ENCODE results near the gene BANF1. TPM values are rescaled to one million over a fixed set of nuclear protein-coding genes. Genes with fewer than 3 reads are reported as not detected.
"Not testable (repeated sequence)": the region's sequence is repeated elsewhere in the genome, so short reads cannot be mapped to it uniquely, and the experiment has no call there.

The BANF1 gene
- total RNA-seq, 1 experiment from 2014 or later = 116 TPM

DNA sequence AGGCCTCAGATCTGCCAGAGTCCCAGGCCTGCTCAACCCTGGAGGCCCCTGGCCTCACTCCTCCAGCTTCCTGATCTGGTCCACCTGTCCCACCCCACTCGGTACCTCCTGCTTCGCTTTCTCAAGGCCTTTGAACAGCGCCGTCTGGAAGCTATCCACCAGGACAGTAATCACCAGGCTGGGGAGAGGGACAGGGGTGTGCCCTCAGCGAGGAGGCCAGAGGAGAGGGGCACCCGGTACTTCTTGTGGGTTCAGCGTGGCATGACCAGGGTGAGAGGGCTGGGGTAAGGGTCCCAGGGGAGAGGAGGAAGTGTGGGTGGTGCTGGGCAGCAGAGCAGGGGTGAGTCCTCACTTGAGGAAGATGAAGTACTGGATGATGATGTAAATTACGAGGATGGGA lies 17.9 kb downstream of the BANF1 start:
- Histone ChIP-seq H3K27me3 (replicated peaks) (no peaks in the 10 kb centered on the region), H3K9me3 (replicated peaks) (no peaks in the 10 kb centered on the region), H3K4me3 (no peak overlapping the region), H3K36me3 (peaks cover 4% of the 10 kb centered on the region; the same call in 1 of the 2 replicates), H3K27ac (peak overlapping the region; percentile 71; the same call in 1 of the 2 replicates), H3K4me1 (replicated peaks) (peaks cover 42% of the 10 kb centered on the region)
- no peak for DNase-seq (ENCODE audit: low read depth in 1 of 2, low spot score in 2 of 2)

DNA sequence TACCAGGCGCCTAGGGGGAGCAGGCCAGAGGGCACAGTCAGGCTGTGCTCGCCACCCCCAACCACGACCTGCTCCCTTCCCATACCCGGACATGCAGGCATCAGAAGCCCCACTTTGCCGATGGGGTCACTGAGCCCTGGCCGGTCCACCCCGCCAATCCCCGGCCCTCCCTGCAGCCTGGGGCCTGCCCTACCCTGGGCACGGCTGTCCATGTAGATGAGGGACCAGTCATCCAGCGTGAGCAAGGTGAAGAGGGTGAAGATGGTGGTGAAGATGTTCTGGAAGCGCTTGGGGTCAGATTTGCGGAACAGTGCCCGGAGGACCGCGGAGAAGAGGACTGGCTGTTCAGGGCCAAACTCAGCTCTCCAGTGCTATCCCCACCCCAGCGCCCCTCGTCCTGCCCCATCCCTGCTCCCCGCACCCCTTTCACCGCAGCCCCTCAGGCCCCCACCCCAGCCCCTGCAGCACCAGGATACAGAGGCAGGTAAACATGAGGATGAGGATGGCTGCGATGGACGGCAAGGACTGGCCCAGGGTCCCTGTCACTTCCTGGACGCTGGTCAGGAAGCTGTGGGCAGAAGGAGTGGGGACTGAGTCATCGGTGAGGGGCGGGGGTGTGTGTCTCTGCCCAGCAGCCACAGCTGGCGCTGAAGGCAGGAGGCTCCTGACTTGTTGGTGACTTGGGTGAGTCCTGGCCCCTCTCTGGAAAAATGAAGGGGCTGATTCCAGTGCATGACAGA lies 18.5 kb downstream of the BANF1 start:
- Histone ChIP-seq H3K27ac (peak overlapping the region; percentile 71), H3K36me3 (peaks cover 4% of the 10 kb centered on the region; the same call in 1 of the 2 replicates), H3K27me3 (replicated peaks) (no peaks in the 10 kb centered on the region), H3K4me3 (no peak overlapping the region), H3K9me3 (replicated peaks) (no peaks in the 10 kb centered on the region), H3K4me1 (replicated peaks) (peaks cover 36% of the 10 kb centered on the region)
- DNase-seq (ENCODE audit: low read depth in 1 of 2, low spot score in 2 of 2) = peak; percentile 83 to 98

DNA sequence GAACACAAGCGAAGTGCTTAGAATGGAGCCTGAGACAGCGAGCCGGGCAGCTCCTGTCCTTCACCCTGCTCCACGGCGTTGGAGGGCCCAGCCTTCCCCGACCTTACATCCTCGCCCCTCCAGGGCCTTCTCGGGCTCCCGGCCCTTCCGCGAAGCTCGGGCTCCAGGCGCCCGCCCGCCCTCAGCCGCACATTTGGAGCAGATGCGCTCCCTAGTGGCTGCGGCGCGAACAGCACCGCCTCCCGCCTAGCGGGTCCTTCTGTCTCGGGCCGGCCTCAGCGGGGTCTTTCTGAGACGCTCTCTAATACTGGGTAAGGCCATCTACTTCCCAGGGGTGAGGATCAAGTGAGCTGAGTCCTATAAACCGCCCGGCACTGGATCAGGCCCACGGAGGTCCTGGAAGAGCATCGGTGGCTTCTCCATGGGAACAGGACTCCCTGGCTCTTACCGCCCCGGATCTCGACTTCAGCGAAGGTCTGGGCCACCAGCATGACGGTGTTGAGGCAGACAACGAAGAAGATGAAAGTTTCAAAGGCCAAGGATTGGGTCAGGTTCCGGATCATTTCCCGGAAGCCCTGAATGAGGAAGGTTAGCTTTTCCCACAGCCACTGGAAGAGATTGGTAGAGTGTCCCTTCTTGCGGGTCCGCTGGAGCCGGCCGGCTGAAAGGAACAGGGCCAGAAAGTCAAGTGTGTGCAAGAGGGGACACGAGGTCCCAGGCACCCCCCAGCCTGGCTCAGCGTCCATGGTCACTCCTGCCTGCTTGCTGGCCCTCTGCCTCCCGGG lies 20.3 kb downstream of the BANF1 start:
- DNase-seq (ENCODE audit: low read depth in 1 of 2, low spot score in 2 of 2) = peak; percentile 87 to 89
- Histone ChIP-seq H3K36me3 (no peaks in the 10 kb centered on the region), H3K9me3 (replicated peaks) (no peaks in the 10 kb centered on the region), H3K4me3 (no peak overlapping the region), H3K4me1 (replicated peaks) (peaks cover 27% of the 10 kb centered on the region), H3K27ac (no peak overlapping the region), H3K27me3 (replicated peaks) (no peaks in the 10 kb centered on the region)

- H3K27ac ChIP-seq; H3K4me3 ChIP-seq; H3K27me3 ChIP-seq (replicated peaks); DNase-seq (ENCODE audit: low read depth in 1 of 2, low spot score in 2 of 2); H3K36me3 ChIP-seq; H3K9me3 ChIP-seq (replicated peaks): not testable (repeated sequence)
- H3K4me1 ChIP-seq (replicated peaks) = peaks cover 27% of the 10 kb centered on the region
These were observed 20.8 kb downstream of the BANF1 start for GRCh38 chr11:66023186-66023440.

- no peaks in the 10 kb centered on the region for H3K27me3 ChIP-seq (replicated peaks)
- H3K4me1 ChIP-seq (replicated peaks) = peaks cover 16% of the 10 kb centered on the region
- no peak within 1 kb of the TSS for H3K27ac ChIP-seq
- H3K9me3 ChIP-seq (replicated peaks) = no peaks in the 10 kb centered on the region
- H3K4me3 ChIP-seq = no peak within 1 kb of the TSS
- DNase-seq (ENCODE audit: low read depth in 1 of 2, low spot score in 2 of 2) = peak in 1 of 2 experiments; percentile 50
- no peaks in the 10 kb centered on the region for H3K36me3 ChIP-seq
These were observed 23.8 kb downstream of the BANF1 start, which contains the start of gene CATSPER1 for GRCh38 chr11:66026017-66026529. Gene CATSPER1, minus strand, starts transcription at chr11:66026479. Its CDS starts 100 bp downstream, at chr11:66026379.

GRCh38 chr11:66032957-66033735 lies 30.8 kb downstream of the BANF1 start:
- no peak overlapping the region for H3K4me3 ChIP-seq
- no peaks in the 10 kb centered on the region for H3K4me1 ChIP-seq (replicated peaks)
- H3K36me3 ChIP-seq = no peaks in the 10 kb centered on the region
- DNase-seq (ENCODE audit: low read depth in 1 of 2, low spot score in 2 of 2) = no peak
- H3K27ac ChIP-seq = no peak overlapping the region
- 0 out of 2 replicates have a peak, but pooled peaks cover 2% of the 10 kb centered on the region for H3K9me3 ChIP-seq (replicated peaks)
- H3K27me3 ChIP-seq (replicated peaks) = no peaks in the 10 kb centered on the region

DNA sequence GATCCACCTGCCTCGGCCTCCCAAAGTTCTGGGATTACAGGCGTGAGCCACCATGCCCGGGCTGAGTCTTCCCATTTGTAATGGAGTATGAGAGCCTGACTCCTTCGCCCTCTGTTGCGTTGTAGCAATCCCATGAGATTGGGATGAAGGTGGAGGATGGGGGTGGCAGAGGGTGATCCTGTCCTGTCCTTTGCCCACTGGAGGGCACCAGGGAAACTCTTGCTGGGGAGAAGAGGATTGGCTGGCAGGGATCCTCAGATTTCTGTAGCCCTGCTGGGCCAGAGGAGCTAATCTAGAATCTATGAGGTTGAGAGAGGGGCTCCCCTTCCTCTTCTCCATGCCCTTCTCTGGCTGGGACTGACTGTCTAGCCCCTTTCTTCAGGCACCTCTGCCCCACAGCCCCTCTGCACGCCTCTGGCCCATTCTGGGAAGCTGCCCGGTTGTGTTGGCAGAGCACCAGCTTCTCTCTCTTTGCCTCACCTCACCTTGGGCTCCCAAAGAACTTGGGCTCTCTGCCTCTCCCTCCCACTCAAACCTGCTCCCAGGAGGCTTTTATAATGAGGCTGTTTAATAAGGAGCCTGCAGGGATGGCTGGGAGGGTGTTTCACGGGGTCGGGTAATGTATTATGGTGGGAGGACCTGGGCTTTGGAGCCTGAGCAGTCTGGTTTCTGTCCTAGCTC lies 33.5 kb downstream of the BANF1 start:
- 0 out of 2 replicates have a peak, but pooled peaks cover 2% of the 10 kb centered on the region for H3K9me3 ChIP-seq (replicated peaks)
- no peaks in the 10 kb centered on the region for H3K27me3 ChIP-seq (replicated peaks)
- no peaks in the 10 kb centered on the region for H3K4me1 ChIP-seq (replicated peaks)
- H3K27ac ChIP-seq = no peak overlapping the region
- no peak for DNase-seq (ENCODE audit: low read depth in 1 of 2, low spot score in 2 of 2)
- H3K36me3 ChIP-seq = no peaks in the 10 kb centered on the region
- no peak overlapping the region for H3K4me3 ChIP-seq

DNA sequence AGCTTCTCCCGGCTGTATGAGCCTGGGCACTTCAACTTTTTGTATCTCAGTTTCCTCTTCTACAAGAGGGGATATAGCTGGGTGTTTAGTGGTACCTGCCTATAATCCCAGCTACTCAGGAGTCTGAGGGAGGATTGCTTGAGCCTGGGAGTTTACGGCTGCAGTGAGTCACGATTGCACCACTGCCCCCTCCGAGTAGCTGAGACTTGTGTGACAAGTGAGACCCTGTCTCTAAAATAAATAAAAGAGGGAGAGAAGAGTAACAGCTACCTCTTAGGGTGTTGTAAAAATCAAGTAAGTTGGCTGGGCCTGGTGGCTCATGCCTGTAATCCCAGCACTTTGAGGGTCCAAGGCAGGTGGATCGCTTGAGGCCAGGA lies 34.0 kb downstream of the BANF1 start:
- no peak for DNase-seq (ENCODE audit: low read depth in 1 of 2, low spot score in 2 of 2)
- no peaks in the 10 kb centered on the region for H3K4me1 ChIP-seq (replicated peaks)
- H3K27ac ChIP-seq = no peak overlapping the region
- no peaks in the 10 kb centered on the region for H3K27me3 ChIP-seq (replicated peaks)
- H3K36me3 ChIP-seq = no peaks in the 10 kb centered on the region
- H3K4me3 ChIP-seq = no peak overlapping the region
- H3K9me3 ChIP-seq (replicated peaks) = 0 out of 2 replicates have a peak, but pooled peaks cover 2% of the 10 kb centered on the region

DNA sequence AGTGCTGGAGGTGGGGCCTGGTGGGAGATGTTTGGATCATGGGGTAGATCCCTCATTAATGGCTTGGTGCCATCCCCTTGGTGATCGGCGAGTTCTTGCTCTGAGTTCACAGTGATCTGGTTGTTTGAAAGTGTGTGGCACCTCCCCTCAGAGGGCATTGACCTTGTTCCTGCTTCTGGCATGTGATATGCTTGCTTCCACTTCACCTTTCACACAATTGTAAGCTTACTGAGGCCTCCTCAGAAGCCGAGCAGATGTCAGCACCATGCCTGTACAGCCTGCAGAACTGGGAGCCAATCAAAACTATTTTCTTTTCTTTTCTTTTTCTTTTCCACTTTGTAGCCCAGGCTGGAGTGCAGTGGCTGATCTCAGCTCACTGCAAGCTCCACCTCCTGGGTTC lies 35.0 kb downstream of the BANF1 start:
- H3K36me3 ChIP-seq = no peaks in the 10 kb centered on the region
- H3K27ac ChIP-seq = no peak overlapping the region
- H3K4me3 ChIP-seq = no peak overlapping the region
- no peaks in the 10 kb centered on the region for H3K4me1 ChIP-seq (replicated peaks)
- H3K27me3 ChIP-seq (replicated peaks) = no peaks in the 10 kb centered on the region
- no peak for DNase-seq (ENCODE audit: low read depth in 1 of 2, low spot score in 2 of 2)
- 0 out of 2 replicates have a peak, but pooled peaks cover 2% of the 10 kb centered on the region for H3K9me3 ChIP-seq (replicated peaks)

GRCh38 chr11:66039765-66040164 lies 37.5 kb downstream of the BANF1 start:
- DNase-seq (ENCODE audit: low read depth in 1 of 2, low spot score in 2 of 2) = no peak
- no peak overlapping the region for H3K27ac ChIP-seq
- no peaks in the 10 kb centered on the region for H3K27me3 ChIP-seq (replicated peaks)
- no peaks in the 10 kb centered on the region for H3K36me3 ChIP-seq
- H3K9me3 ChIP-seq (replicated peaks) = peaks cover 12% of the 10 kb centered on the region
- peaks cover under 1% of the 10 kb centered on the region for H3K4me1 ChIP-seq (replicated peaks)
- H3K4me3 ChIP-seq = no peak overlapping the region

DNA sequence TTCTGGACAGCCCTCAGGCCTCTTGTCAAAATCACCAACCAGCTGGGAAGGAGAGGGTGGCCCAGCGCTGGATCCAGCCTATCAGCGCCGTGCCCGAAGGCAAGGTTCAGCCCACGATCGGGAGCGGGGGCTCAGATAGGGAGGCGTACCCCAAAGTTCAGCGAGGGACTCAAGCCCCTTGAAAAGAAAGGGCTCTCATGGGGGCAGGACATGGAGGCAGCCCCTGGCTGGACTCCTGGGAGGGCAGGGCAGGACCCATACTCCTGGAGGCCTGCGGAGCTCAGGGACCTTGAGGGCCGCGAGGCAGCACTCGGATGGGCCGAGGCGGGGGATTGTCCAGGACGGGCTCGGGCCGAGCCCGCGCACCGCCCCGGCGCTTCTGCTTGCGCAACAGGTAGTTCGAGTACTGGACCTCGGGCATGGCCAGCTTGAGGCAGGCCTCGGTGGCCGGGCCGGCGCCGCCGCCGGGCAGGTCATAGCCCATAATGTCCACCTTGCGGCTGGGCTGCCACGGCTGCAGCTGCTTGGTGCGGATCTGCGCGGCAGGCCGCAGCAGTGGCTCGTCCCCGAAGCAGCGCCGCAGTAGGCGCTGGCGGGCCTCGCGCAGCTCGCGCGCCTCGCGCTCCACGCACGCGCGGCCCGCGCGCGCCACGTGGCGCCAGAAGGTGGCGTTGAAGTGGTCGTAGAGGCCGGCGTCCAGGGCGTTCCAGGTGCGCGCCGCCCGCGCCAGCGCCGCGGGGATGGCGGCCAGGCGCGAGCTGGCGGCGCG lies 40.1 kb downstream of the BANF1 start:
- Histone ChIP-seq H3K27me3 (replicated peaks) (no peaks in the 10 kb centered on the region), H3K9me3 (replicated peaks) (peaks cover 10% of the 10 kb centered on the region), H3K4me3 (no peak overlapping the region), H3K27ac (no peak overlapping the region), H3K36me3 (no peaks in the 10 kb centered on the region), H3K4me1 (replicated peaks) (peaks cover 8% of the 10 kb centered on the region)
- no peak for DNase-seq (ENCODE audit: low read depth in 1 of 2, low spot score in 2 of 2)

DNA sequence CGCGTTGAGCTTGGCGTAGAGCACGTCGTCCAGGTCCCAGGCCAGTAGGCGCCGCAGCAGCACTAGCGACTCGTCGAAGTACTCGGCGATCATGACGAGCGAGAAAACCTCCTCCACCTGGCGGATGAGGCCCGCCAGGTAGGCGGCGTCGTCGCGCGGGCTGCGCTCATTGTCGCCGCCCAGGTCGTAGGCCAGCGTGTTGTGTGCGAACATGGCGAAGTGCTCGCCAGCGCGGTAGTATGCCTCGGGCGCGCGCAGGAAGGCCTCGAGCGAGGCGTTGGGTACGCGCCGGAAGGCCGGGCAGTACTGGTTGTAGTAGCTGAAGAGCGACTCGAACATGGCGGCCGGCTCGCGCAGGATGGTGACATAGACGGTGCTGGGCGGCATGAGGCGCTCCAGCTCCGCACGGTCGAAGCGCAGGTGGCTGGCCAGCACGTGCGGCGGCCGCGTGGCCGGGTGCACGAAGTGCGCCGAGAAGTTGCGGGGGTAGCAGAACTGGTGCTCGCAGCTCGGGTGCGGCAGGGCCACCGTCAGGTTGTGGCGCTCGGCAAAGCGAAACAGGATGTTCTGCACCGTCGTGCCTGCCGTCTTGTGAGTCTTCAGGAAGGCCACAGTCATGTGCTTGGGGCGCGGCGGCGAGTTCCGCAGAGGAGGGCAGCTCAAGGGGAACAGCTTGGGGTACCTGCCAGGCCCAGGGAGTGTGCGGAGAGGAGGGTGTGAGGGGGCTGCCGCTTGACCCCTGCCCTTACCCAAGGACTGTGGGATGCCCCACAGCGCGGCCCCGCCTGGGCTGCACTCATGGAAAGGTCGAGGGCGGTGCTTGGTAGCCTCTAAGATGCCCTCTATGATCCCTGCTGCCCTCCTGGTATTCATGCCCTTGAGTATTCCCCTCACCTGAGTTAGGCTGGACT lies 40.9 kb downstream of the BANF1 start:
- H3K9me3 ChIP-seq (replicated peaks) = peaks cover 10% of the 10 kb centered on the region
- no peak overlapping the region for H3K27ac ChIP-seq
- peaks cover 8% of the 10 kb centered on the region for H3K4me1 ChIP-seq (replicated peaks)
- H3K27me3 ChIP-seq (replicated peaks) = no peaks in the 10 kb centered on the region
- no peak overlapping the region for H3K4me3 ChIP-seq
- DNase-seq (ENCODE audit: low read depth in 1 of 2, low spot score in 2 of 2) = no peak
- no peaks in the 10 kb centered on the region for H3K36me3 ChIP-seq
